ENCODE measurements around the gene RFFL.
A peak's percentile ranks its signal among the peaks of the same experiment; 100 is the strongest.

Gene RFFL

DNA sequence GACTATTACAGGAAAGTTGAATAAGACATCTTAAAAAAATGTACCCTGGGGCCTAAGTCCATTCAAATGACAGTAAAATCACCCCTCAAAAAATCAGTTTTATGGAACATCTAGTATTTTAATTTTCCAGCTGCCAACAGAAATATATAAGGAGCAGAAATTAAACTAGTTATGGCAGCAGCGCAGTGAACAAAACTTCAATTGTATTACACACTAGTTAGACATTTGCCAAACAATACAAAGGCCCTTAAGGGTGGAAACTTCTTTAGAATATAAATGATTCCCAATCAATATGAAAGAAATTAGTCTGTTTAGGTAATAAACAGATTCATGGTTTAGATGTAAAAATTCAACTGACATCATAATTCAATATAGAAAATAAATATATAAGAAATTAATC lies 18.1 kb upstream of the RFFL start:
- no peak for DNase-seq (ENCODE audit: low read depth)

DNA sequence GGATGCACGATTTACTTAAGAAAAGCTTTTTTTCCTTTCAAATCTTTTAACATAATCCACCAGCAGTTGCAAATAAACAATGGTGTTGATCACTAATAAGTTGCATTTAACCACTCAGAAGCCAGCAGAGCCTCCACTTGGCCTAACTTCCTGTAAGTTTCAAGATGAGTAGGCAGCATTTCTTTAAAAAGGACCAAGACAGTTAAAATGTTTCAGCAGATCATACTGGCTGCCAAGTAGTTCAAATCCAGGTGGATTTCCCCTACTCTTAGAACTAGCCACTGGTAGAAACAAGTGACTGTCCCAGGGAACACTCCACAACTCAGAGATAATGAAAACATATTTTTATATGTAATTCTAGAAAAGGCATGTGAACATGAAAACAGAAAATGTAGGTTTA lies 17.0 kb upstream of the RFFL start:
- DNase-seq (ENCODE audit: low read depth): no peak

DNA sequence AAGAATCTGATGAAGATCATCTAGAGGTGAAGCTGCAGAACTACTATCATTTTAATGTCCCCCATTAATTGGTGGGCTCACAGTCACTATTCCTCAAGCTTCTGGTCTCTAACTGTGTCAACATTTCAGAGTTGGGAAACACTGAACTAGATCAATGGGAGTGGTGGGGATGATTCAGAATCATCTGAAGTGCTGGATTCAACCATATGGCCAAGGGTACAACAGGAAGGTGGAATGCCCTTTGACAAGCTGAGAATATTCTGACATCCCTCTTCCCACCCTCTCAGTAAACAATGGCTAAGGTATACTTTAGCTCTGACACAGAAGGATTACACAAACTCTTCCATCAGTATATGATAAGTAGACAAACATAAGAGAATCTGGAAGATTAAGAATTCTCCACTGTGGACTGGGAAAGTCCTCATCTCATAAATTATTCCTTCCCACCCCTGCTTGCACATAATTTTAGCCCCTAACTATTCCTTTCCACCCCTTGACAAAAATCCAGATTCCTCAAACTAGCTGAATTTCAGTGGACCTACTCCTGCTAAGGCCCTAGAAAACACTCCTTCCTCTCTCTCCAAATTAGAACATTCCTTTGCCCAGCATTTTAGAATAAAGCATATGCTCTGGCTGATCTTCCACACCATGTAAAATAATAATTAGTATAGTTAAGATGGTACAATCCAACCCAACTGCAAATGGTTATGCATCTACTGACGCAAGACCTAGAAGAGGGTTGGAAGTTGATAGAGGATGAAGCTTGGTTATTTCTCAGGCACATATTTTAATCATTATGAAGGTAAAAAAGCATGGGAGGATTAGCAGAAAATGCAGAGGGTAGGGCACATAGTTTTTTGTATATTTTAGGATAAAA lies 16.3 kb upstream of the RFFL start:
- no peak for DNase-seq (ENCODE audit: low read depth)

DNA sequence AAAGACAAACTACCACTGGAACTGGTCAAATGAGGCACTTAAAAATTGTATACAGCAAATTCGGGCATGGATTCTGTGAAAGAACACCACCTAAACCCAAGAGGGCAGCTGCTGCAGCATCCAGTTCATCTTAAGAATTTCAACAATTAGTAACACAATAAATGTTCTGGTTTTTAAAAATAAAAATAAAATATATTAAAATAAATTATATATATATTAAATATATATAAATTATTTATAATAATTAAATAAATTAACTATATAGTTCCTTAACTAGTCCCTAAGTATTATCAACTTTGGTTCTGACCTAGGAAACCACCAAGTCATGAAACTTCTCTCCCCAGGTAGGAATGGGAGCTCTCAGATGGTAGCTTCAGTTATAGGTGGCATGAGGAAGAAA lies 13.4 kb upstream of the RFFL start:
- DNase-seq (ENCODE audit: low read depth): no peak

DNA sequence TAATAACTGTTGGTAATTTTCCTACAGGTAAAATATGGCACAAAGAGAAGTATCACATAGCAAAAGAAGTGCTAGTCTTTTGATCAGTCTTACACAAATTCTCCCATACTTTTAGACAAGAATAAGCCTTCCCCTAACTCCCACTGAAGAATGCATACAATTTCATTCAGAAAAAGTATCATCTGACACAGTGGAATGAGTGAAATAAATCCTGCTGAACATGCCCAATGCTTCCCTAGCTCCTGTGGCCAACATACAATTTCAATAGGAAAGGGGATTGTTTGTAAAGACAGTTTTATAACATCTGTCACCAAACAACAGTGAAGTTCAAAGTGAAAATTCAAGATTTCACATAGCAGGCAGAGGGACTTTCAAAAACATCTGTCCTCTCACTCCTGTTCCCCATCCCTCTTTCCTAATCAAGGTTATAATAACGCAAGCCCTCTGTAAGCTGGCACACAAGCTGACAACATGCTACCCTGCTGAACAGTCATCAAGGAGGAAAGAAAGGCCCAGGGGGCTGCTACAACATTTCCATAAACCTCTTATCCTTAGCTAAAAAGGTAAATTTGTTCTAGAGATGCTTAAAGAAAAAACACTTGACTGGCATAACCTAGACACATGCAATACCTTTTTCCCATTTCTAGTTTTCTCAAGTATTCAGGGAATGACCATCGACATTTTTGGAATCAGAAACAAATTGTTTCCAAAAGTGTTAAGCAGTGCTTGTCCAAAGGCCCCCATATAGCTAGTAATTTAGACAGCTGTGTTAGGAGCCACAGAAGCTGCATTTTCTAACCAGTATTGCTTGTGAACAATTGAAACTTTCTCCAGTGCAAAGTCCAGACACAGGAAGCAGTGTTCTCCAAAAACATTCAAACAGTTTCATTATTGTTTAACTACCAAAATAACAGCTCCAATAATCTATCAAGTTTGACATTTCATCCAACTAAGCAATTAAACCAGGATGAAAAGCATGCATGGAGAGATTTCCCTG lies 11.5 kb upstream of the RFFL start:
- DNase-seq (ENCODE audit: low read depth): no peak

DNA sequence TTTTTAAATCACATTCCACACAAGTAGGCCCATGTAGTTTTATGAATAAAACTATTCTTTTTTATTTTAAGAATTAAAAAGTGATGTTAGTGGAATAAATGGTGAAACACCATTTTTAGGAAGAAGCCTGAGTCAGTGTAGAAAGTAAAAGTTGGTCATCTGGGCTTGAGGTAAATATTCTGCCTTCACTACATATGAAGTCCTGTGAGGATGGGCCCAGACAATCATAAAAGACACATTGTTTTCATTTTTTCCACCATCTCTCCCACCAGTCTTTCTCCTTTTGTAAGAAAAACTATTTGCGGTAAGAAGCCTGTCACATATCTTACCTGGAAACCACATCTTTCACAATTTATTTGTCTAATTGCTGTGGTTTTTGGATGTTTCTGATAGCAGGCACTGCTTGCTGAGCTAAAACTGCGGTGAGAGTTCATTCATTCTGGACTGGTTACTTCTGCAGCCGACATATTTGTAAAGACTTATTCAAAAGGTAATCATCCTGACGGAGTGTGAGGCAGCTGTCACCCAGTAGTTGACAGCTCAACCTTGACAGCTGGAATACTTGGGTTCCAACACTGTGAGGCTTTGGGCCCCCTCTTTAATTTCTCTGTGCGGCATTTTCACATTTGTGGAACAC lies 10.6 kb upstream of the RFFL start:
- no peak for DNase-seq (ENCODE audit: low read depth)

DNA sequence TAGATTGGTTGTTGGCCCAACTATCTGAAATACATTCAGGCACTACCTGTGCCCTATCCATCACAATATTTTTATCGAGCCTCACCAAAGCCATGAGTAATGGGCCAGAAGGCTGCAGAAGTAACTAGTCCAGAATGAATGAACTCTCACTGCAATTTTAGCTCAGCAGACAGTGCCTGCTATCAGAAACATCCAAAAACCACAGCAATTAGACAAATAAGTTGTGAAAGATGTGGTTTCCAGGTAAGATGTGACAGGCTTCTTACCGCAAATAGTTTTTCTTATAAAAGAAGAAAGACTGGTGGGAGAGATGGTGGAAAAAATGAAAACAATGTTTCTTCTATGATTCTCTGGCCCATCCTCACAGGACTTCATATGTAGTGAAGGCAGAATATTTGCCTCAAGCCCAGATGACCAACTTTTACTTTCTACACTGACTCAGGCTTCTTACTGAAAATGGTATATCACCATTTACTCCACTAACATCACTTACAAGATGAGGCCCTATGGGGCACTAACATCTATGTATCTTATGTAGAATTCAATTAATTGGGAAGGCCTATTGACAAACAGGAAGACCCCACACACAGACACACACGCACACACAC lies 9.8 kb upstream of the RFFL start:
- no peak for DNase-seq (ENCODE audit: low read depth)

DNA sequence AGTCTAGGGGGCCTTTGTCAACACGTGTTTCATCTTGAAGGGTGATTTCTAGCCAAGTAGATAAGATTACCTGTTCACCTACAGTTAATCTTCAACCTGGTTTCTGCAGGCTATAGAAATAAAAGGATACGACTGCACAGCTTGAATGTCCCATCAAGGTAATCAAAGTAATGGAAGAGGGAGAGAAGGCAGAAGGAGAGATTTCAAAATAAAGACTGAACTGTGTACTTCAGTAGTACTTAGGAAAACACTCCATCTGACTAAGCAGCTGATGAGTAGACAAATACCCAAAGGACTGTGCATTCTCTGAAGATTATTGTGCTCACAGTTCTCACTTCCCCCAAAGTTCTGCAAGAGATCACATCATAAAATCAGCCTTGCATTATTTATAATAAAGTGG lies 5.8 kb upstream of the RFFL start:
- DNase-seq (ENCODE audit: low read depth): no peak

DNA sequence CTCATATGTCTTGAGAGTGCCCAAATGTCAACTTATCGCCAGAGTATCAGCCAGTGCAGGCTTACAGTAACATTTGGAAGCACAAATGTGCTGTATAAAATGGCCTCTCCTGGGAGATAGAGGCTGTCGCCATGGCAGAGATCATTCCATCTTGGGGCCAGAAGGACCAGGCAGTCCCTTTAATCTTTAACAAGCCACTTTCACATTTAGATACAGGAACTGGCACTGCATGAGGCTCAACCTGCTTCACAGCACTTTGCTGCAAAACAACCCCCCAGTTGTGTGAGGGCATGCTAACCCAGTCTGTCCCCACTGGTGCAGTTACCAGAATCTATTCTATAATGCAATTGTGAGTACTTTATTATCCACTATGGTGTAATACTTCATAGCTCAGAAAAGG lies 4.7 kb upstream of the RFFL start:
- no peak for DNase-seq (ENCODE audit: low read depth)

DNA sequence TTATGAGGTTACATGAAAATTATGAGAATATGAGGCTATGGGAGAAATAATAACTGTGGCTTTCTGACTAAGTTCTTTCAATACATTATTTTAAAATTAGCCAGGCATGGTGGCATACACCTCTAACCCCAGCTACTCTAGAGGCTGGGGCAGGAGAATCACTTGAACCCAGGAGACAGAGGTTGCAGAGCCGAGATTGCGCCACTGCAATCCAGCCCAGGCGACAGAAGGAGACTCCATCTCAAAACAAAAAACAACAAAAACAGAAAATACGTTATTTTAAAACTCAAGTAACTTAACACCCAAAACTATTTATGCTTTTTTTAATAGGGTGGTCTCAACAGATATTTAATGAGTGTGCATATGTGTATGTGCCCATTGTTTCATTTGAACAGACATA lies 2.4 kb upstream of the RFFL start:
- no peak for DNase-seq (ENCODE audit: low read depth)

DNA sequence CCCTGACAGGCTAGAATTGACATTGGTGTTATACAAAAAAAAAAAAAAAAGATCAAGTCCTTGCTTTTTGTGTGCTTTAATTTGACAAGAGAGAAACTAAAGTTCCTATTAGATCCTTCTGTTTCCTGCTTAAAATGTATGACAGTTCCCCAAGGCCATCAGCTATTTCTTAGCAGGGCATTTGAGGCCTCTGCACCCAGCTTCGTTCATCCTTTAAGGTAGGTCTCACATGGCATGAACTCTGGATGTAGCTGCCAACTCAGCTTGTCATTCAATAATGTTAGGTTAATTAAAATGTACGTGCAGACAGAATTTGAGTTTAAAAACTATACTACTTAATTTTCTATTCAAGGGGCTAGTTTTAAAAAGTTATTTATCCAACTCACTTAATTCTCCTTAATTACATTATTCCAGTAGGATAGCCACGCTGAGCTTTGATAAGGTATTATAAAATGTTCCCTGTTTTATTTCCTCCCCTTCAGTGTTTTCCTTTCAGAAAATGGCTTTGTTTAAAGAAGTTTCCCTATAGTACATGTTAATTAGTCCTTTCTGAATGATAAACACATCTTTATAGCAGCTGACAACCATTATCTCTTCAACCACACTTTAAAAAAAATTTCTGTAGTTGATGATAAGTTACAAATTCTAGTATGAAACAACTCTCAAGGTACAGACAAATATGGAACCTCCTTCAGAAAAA lies 1.2 kb upstream of the RFFL start:
- no peak for DNase-seq (ENCODE audit: low read depth)

DNA sequence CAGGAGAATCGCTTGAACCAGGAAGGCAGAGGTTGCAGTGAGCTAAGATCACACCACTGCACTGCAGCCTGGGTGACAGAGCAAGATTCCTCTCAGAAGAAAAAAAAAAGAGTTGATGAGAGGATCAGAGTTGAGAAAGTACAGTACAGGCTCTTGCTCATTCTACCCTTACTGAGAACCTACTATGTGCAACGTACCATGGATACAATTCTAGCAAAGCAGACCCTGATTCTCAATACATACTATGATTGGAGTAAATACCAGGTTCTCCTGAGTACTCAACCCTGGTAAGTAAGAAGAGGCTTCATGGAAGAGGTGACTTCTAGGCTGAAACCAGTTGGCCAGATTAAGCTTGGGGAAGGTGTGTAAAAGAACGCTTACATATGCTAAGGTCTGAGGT lies 1.2 kb downstream of the RFFL start:
- no peak for DNase-seq (ENCODE audit: low read depth)

DNA sequence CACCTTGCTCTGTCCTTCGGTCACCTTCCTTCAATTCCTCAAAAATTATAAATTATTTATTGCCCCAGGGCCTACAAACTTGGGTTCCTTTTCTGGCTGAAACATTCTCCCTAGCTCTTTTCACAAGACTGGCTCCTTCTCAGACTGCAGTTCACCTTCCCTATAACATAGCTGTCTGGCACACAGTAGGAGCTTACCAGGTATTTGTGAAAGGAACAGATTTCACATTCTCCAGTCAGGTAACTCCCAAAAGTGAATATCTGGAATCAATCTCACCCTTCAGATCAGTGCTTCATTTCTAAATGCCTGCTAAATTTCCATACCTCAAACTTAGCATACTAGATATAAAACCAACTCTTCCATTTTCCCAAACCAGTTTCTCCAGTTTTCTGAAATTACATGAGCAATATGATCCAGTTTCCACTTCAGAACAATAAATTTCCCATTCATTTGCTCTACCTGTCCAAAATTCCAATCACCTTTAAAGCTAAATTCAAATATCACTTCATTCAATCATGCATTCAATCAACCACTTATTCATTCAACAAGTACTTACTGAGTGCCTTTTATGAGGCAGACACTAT lies 6.1 kb downstream of the RFFL start:
- no peak for DNase-seq (ENCODE audit: low read depth)

DNA sequence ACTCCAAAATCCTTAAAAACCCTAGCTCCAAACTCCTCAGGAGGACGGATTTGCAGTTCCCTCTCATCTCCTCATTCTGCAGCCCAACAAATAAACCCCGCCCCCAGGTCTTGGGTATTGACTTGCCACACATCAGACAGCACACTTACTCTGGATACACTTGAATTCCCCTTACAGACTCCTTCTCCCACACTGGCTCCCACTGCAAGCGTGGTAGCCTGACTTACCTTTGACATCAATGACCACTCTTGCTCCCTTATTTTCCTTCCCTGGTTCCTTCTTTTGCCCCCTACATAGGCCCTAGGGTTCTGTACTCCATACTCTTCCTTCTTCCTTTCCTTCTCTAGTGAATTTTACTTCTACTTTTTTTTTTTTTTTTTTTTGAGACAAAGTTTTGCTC lies 7.5 kb downstream of the RFFL start:
- DNase-seq (ENCODE audit: low read depth): no peak

DNA sequence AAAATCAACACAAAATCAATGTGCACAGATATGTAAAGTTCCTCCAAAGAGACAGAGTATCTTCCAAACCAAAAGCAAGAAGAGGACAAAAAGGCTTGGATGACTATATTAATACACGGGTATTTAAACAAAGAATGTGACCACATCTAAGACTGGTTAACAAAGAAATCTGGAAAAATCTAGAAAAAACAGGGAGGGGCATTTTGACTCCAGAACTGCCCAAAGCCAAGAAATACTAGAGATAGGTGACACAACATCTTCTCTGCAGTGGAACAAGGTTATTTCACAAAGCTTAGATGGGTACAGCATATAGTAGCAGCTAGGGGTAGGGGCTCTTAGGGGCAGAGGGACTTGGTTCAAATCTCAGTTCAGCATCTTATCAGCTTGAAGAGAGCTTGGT lies 10.3 kb downstream of the RFFL start:
- no peak for DNase-seq (ENCODE audit: low read depth)

DNA sequence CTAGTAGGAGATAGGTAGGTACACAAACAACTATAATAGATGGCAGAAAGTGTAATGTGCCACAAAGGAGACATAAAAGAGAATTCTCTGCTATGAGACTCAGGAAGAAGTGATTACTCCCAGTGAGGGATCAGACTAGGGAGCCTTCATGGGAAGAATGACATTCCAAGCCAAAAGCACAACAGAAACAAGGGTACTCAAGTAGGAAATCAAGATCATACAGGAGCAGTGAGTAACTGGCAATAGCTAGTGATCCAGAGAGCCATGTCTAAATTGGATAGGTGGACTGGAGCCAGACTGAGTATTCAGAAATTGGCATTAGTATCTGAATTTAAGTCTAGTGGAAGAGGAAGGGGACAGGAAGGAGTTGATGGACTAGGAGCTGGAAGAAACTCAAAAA lies 10.7 kb downstream of the RFFL start:
- DNase-seq (ENCODE audit: low read depth): no peak

DNA sequence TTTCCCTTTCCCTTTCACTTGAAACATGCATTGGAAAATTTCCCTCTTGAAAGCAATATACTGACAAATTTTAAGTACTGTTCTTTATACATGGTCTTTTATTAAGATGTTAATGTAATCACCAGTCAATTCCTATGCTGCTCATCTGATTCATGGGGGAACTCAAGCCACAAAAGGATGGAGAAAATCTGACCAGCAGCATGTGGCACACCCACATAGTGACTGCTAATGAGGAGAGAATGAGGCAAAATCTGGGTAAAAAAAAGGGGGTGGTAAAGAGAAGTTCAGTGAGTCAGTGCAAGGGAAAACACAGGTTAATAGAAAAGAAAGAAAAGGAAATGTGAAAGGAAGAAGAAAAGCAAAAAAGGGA lies 11.3 kb downstream of the RFFL start:
- no peak for DNase-seq (ENCODE audit: low read depth)

DNA sequence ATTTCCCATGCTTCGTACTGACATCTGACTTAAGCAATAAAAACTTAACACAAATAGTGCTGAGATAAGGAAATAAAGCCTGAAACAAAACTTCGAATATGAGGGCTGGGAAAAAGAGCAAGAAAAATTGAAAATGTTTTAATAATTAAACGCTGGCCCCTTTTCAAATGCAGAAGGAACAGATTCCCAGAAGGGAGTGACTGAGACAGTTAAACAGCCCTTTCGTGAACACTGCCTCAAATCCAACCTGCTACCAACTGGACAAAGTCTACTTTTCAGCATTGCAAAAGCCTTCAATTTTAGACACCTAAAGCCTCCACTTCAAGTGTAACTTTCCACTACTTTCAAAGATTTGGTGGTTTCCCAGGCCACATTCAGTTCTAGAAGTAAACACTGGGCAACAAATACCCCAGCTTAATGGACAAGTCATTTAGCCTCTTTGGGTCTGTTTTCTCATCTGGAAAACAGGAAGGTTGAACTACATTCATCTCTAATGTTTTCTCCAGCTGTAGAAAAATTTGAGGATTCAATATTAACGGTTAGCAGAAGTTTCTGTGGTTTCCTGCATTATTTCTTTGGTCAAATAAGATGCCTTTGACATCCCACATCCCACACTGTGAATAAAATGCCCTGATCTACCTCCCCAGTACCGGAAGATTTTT lies 11.8 kb downstream of the RFFL start:
- DNase-seq (ENCODE audit: low read depth): no peak

DNA sequence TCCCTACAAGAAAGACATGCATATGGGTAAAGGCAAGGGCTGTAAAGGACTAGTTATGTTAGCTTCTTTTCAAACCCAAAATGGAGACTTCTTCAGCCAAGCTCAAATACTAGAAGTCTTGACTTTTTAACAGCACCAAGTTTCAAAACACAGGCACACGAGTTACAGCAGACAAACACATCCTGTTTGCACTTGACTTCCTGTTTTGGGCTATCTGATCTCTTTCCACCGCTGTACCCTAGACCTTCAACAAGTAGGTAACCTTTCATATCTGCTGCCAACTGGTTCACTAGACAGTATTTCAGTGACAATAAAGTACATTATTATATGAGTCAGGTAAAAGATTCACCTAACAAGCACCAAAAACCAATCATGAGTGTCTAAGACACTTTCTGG lies 12.3 kb downstream of the RFFL start:
- DNase-seq (ENCODE audit: low read depth): peak; percentile 44

DNA sequence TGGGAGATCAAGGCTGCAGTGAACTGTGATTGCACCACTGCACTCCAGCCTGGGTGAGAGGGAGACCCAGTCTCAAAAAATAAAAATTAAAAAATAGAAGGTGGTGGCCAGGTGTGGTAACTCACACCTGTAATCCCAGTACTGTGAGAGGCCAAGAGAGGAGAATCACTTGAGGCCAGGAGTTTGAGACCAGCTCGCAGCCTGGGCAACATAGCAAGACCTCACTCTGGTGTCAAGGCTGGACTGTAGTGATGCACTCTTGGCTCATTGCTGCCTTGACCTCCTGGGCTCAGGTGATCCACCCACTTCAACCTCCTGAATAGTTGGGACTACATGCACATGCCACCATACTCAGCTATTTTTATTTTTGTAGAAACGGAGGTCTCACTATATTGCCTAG lies 13.3 kb downstream of the RFFL start:
- no peak for DNase-seq (ENCODE audit: low read depth)

All from T-helper 22 cell (primary cell).